ENCODE measurements around the gene LAP3. TPM values are rescaled to one million over a fixed set of nuclear protein-coding genes. Genes with fewer than 3 reads are reported as not detected.

The LAP3 gene
- total and polyA plus RNA-seq, 2 experiments from 2014 or later = 53.4 to 97.1 TPM

DNA sequence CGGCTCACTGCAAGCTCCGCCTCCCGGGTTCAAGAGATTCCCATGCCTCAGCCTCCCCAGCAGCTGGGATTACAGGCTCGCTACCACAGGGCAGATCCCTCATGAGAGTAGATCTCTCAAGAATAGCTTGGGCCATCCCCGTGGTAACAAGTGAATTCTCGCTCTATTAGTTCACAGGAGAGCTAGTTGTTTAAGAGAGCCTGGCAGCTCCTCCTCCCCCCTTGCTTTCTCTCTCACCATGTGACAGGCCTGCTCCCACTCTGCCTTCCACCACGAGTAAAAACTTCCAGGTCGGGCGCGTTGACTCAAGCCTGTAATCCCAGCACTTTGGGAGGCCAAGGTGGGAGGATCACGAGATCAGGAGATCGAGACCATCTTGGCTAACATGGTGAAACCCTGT, 30.3 kb upstream of the LAP3 start:
- H3K4me3 ChIP-seq = no peak overlapping the region
- TF ChIP-seq, protein P1, sequence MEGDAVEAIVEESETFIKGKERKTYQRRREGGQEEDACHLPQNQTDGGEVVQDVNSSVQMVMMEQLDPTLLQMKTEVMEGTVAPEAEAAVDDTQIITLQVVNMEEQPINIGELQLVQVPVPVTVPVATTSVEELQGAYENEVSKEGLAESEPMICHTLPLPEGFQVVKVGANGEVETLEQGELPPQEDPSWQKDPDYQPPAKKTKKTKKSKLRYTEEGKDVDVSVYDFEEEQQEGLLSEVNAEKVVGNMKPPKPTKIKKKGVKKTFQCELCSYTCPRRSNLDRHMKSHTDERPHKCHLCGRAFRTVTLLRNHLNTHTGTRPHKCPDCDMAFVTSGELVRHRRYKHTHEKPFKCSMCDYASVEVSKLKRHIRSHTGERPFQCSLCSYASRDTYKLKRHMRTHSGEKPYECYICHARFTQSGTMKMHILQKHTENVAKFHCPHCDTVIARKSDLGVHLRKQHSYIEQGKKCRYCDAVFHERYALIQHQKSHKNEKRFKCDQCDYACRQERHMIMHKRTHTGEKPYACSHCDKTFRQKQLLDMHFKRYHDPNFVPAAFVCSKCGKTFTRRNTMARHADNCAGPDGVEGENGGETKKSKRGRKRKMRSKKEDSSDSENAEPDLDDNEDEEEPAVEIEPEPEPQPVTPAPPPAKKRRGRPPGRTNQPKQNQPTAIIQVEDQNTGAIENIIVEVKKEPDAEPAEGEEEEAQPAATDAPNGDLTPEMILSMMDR (IDR thresholded peaks at IDR 0.05; ENCODE audit: low read depth, low read length) = no peak
- no peaks in the 10 kb centered on the region for H3K4me1 ChIP-seq (ENCODE audit: low read depth)
- no peaks in the 10 kb centered on the region for H3K27me3 ChIP-seq
- H3K9me3 ChIP-seq (ENCODE audit: low read depth) = no peaks in the 10 kb centered on the region
- H3K36me3 ChIP-seq = no peaks in the 10 kb centered on the region
- DNase-seq (ENCODE audit: low read depth in 1 of 2, low spot score in 1 of 2) = no peak
- H3K27ac ChIP-seq = no peak overlapping the region

DNA sequence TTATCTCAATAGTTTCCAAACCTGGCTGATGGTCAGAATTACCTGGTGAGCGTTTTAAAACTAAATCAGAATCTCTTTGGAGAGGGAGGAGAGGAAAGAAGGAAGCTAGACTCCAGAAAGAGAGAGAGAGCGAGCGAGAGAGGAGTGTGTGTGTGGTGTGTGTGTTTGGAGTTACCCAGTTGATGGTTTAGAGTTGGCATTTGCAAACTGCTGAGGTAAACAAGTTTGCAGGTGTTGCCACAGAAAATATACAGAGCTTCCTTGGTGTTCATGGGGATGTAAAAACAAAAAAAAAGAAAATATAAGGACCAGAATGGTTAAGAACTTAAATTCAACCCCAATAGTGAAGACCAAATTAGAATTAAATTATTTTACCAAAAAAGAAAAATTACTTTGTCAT, 26.4 kb upstream of the LAP3 start:
- no peak for DNase-seq (ENCODE audit: low read depth in 1 of 2, low spot score in 1 of 2)
- H3K4me1 ChIP-seq (ENCODE audit: low read depth) = no peaks in the 10 kb centered on the region
- H3K36me3 ChIP-seq = no peaks in the 10 kb centered on the region
- H3K4me3 ChIP-seq = no peak overlapping the region
- TF ChIP-seq, protein P1 (IDR thresholded peaks at IDR 0.05; ENCODE audit: low read depth, low read length) = no peak
- no peak overlapping the region for H3K27ac ChIP-seq
- H3K27me3 ChIP-seq = peaks cover 8% of the 10 kb centered on the region
- H3K9me3 ChIP-seq (ENCODE audit: low read depth) = no peaks in the 10 kb centered on the region

DNA sequence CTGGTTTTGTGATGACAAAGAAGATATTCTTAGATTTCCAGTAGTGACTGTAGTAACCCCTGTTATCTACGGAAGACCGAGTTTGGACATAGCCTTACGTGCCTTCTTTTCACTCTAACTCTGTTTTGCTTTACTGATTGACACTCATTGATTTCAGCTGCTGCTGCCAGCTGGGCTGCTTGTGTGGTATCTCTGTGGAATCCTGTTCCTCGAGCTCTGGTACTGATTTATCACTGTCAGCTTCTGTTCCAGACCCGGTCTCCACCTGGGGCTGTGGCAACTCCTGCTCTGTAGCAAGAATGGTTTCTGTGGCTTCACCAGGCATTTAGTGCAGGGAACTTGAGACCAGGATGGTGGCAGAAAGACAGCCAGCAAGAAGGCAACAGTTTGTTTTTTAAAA, 24.6 kb upstream of the LAP3 start:
- no peaks in the 10 kb centered on the region for H3K9me3 ChIP-seq (ENCODE audit: low read depth)
- TF ChIP-seq, protein P1 (IDR thresholded peaks at IDR 0.05; ENCODE audit: low read depth, low read length) = no peak
- DNase-seq (ENCODE audit: low read depth in 1 of 2, low spot score in 1 of 2) = no peak

DNA sequence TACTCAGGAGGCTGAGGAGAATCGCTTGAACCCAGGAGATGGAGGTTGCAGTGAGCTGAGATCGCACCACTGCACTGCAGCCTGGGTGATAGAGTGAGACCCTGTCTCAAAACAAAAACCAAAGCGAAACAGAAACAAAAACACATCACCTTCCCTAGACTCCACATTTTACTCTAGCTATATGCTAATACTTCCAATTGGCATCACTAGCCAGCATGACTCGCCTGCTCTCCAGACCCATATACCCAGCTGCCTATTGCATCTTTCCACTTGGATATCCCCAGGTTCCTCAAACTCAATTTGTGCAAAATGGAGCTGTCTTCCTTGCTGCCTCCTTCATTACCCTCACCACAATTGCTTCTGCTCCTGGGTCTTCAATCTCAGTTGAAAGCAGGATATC, 22.4 kb upstream of the LAP3 start:
- Histone ChIP-seq H3K27me3 (peaks cover 8% of the 10 kb centered on the region), H3K4me3 (no peak overlapping the region), H3K36me3 (no peaks in the 10 kb centered on the region), H3K27ac (no peak overlapping the region), H3K4me1 (ENCODE audit: low read depth) (no peaks in the 10 kb centered on the region), H3K9me3 (ENCODE audit: low read depth) (no peaks in the 10 kb centered on the region)
- TF ChIP-seq, protein P1 (IDR thresholded peaks at IDR 0.05; ENCODE audit: low read depth, low read length) = no peak
- no peak for DNase-seq (ENCODE audit: low read depth in 1 of 2, low spot score in 1 of 2)

More for the DNA sequence above, 24.6 kb upstream of the LAP3 start:
- no peak overlapping the region for H3K27ac ChIP-seq
- H3K36me3 ChIP-seq = no peaks in the 10 kb centered on the region
- H3K4me3 ChIP-seq = no peak overlapping the region
- peaks cover 8% of the 10 kb centered on the region for H3K27me3 ChIP-seq
- H3K4me1 ChIP-seq (ENCODE audit: low read depth) = no peaks in the 10 kb centered on the region

DNA sequence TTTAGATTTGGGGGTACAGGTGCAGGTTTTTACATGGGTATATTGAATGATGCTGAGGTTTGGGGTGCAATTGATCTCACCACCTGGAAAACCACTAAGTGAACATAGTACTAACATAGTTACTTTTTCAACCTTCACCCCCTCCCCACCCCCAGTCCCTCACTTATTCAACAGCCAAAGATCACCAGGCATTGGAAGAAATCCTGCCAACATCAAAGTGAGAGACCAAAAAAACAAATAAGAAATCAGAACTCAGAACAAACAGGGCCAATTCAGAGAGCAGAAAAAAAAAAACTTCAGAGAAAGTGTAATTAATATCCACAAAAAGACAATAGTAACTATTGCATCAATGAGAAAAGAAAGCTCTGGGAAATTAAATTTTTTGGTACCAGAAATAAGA, 20.5 kb upstream of the LAP3 start:
- no peaks in the 10 kb centered on the region for H3K36me3 ChIP-seq
- TF ChIP-seq, protein P1 (IDR thresholded peaks at IDR 0.05; ENCODE audit: low read depth, low read length) = no peak
- no peaks in the 10 kb centered on the region for H3K4me1 ChIP-seq (ENCODE audit: low read depth)
- DNase-seq (ENCODE audit: low read depth in 1 of 2, low spot score in 1 of 2) = no peak
- H3K4me3 ChIP-seq = no peak overlapping the region
- peaks cover 8% of the 10 kb centered on the region for H3K27me3 ChIP-seq
- no peaks in the 10 kb centered on the region for H3K9me3 ChIP-seq (ENCODE audit: low read depth)
- no peak overlapping the region for H3K27ac ChIP-seq

DNA sequence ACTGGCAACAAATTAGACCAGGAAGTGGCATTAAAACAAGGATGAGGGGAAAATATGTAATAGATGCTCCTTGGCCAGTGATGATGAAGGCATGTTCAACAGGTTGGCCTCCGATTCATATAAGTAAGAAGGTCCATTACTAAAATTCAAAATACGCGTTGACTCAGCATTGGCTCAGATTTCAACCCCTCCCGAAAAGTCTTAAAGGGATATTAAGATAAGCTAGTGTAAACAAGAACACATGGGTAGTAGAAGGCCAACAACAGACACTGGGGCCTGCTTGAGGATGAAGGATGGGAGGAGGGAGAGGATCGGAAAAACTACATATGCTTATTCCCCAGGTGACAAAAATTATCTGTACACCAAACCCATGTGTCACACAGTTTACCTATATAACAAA, 19.1 kb upstream of the LAP3 start:
- Histone ChIP-seq H3K27ac (no peak overlapping the region), H3K4me1 (ENCODE audit: low read depth) (no peaks in the 10 kb centered on the region), H3K4me3 (no peak overlapping the region), H3K9me3 (ENCODE audit: low read depth) (no peaks in the 10 kb centered on the region), H3K36me3 (no peaks in the 10 kb centered on the region), H3K27me3 (peaks cover 8% of the 10 kb centered on the region)
- TF ChIP-seq, protein P1 (IDR thresholded peaks at IDR 0.05; ENCODE audit: low read depth, low read length) = no peak
- no peak for DNase-seq (ENCODE audit: low read depth in 1 of 2, low spot score in 1 of 2)

All from cardiac muscle cell (in vitro differentiated cells and primary cell).